ENCODE data around the gene MTRF1L.
A peak's percentile ranks its signal among the peaks of the same experiment; 100 is the strongest.

DNA sequence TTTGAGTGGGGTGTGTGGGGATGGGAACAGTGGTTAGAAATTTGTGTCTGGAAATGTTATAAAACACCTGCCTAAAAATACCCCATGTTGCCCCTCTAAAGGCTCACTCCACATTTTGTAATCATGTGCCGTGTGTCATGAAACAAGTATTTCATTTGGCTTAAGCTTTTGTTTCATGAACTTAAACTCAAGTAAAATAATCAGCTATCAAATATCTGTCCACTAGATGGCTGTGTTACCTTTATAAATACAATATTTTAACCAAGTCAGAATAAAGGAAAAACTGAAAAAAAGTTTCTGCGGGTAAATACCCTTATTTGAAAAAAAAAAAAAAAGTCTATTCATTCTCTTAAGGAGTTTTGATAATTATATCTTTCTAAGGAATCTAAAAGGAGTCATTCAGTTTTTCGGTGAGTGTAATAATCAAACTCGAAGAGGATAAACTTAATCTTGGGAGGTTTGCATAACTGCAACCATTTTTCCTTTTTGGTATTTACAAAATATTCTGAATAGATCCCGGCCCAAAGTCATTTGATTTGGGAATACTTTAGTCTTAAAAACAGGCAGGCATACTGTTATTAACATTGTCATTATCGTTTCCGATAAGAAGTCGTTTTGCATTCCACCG lies 29.9 kb upstream of the MTRF1L start:
- TF ChIP-seq POLR2A (IDR thresholded peaks at IDR 0.05): no peak
- TF ChIP-seq, protein P1, sequence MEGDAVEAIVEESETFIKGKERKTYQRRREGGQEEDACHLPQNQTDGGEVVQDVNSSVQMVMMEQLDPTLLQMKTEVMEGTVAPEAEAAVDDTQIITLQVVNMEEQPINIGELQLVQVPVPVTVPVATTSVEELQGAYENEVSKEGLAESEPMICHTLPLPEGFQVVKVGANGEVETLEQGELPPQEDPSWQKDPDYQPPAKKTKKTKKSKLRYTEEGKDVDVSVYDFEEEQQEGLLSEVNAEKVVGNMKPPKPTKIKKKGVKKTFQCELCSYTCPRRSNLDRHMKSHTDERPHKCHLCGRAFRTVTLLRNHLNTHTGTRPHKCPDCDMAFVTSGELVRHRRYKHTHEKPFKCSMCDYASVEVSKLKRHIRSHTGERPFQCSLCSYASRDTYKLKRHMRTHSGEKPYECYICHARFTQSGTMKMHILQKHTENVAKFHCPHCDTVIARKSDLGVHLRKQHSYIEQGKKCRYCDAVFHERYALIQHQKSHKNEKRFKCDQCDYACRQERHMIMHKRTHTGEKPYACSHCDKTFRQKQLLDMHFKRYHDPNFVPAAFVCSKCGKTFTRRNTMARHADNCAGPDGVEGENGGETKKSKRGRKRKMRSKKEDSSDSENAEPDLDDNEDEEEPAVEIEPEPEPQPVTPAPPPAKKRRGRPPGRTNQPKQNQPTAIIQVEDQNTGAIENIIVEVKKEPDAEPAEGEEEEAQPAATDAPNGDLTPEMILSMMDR (IDR thresholded peaks at IDR 0.05 in 4 of 5, conservative IDR thresholded peaks at IDR 0.05 in 1 of 5): peak in 2 of 5 experiments; percentile 14 to 39
